Measurements from ENCODE around the gene CSF1.

GRCh38 chr1:109969907-109970306 lies 59.3 kb downstream of the CSF1 start:
- TF ChIP-seq ZFX (IDR thresholded peaks at IDR 0.05) (no peak), CTCF (conservative IDR thresholded peaks at IDR 0.05) (no peak)
